Testis (tissue), 3 donors: ENCODE results near the gene MAGEA8. TPM values are rescaled to one million over a fixed set of nuclear protein-coding genes. Genes with fewer than 3 reads are reported as not detected.
"Not testable (repeated sequence)": the region's sequence is repeated elsewhere in the genome, so short reads cannot be mapped to it uniquely, and the experiment has no call there.

Experiments used
- DNase-seq: peaks from one replicate; pipeline ENCODE4 v3.0.0-alpha.2; 2019
- H3K27ac ChIP-seq, 2 donors: fragments of 200-600 bp; sonication (generic); one replicate each; pipeline ENCODE4 v1.5.1; 2019
- H3K27me3 ChIP-seq: fragments of 200-600 bp; sonication (generic); one replicate; pipeline ENCODE4 v1.5.1; 2019
- H3K36me3 ChIP-seq: fragments of 200-600 bp; sonication (generic); one replicate; pipeline ENCODE4 v1.5.1; 2017; ENCODE audit warnings: low read depth; ENCODE audit errors: missing control alignments
- H3K4me1 ChIP-seq: fragments of 200-600 bp; sonication (generic); one replicate; pipeline ENCODE4 v1.5.1; 2019
- H3K4me3 ChIP-seq, 2 donors: fragments of 200-600 bp; sonication (generic); one replicate each; pipeline ENCODE4 v1.5.1; 2017 to 2019
- H3K9me3 ChIP-seq: fragments of 200-600 bp; sonication (generic); one replicate; pipeline ENCODE4 v1.5.1; 2017
- WGBS, 2 donors: methylation state at CpG; one replicate each; pipeline ENCODE4 v1.1.5; 2018; 5-methylcytosine and 5-hydroxymethylcytosine counted together
- intact Hi-C: fragments of 100-400 bp; cut with DNase I; formaldehyde crosslinking; loops from one replicate; pipeline ENCODE4 v1.15.1; 2023; ENCODE audit warnings: low total_unique reads
- polyA plus RNA-seq: library from polyadenylated mRNA; stranded (reverse); fragments of 350-450 nt; fragmentation: Illumina TruSeq; extraction: RNeasy Lipid Tissue Mini Kit (QIAGEN cat#74804); gene quantifications from one replicate; pipeline ENCODE4 v1.2.3, GENCODE V29; 2014; ENCODE audit warnings: low read depth, low replicate concordance; ENCODE audit not compliant: insufficient read depth
- total RNA-seq, 2 donors: library from RNA; depleted of rRNA; stranded (reverse); fragments of >200 nt; gene quantifications; one replicate each; pipeline ENCODE4 v1.2.3, GENCODE V29; 2016

The MAGEA8 gene
- total and polyA plus RNA-seq, 3 donors from 2014 or later = 1.1 to 2.9 (median 2.0) TPM

DNA sequence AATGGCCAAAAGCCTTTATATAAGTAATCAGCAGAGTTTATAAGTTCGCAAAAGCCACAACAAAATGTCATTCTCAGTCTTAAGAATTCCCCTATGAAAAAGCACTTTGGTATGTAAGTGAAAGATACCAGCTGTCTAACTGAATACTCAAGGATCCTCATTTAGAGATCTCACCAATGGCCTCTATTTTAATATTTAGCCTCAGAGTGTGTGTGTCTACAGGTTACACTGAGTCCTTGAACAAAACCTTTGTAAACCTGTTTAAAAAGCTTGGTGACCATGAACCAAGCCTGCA lies 46.9 kb downstream of the MAGEA8 start:
- DNase-seq, H3K27me3 ChIP-seq, intact Hi-C loops, H3K36me3 ChIP-seq, H3K27ac ChIP-seq, H3K4me3 ChIP-seq, H3K4me1 ChIP-seq, H3K9me3 ChIP-seq: not testable (repeated sequence)
- no CpG with 5 or more reads among the region's 1 CpG for WGBS, 2 donors

DNA sequence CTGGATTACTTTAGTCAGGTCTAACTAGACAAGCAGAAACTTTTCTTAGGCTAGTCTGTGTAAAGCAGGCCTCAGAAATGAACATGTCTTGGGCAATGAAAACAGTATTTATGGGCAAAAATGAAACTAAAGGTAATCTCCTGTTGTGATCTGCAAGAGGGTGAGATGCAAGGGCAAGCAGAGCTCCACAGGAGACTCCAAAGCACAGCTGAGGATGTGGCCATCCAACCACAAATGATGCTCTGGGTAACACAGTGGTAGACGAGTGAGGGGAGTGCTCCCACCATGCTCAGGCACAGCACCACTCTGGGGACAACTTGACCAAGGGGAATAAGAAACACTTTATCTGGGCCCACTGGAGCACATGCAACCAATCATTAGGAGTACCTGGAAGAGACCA lies 47.7 kb downstream of the MAGEA8 start:
- H3K9me3 ChIP-seq, H3K27me3 ChIP-seq, DNase-seq, H3K36me3 ChIP-seq, H3K4me3 ChIP-seq, H3K4me1 ChIP-seq, intact Hi-C loops, H3K27ac ChIP-seq: not testable (repeated sequence)
- no CpG with 5 or more reads among the region's 1 CpG for WGBS, 2 donors

DNA sequence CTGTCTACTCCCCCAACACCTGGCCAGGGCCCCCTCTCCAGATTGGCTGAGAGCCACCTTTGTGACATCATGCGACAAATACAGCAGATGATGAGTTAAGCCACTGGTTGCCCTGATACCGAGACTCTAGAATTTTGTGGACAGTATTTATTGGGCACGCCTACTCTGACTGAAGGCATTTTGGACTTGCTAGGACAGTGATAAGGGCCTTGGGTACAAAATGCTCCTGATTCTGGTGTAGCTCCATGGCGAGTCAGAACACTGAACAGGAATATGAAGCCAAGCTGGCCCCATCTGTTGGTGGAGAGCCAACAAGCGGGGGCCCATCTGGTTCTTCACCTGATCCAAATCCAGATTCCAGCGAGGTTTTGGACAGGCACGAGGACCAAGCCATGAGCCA lies 48.4 kb downstream of the MAGEA8 start, which contains the start of gene HSFX4:
TSS of gene HSFX4 (plus strand) at position 174 of the 400 bp plus-strand sequence. CDS start at position 246, 72 bp downstream.
- WGBS, 2 donors = no CpG with 5 or more reads among the region's 7 CpGs
- intact Hi-C loops = not testable (repeated sequence)

DNA sequence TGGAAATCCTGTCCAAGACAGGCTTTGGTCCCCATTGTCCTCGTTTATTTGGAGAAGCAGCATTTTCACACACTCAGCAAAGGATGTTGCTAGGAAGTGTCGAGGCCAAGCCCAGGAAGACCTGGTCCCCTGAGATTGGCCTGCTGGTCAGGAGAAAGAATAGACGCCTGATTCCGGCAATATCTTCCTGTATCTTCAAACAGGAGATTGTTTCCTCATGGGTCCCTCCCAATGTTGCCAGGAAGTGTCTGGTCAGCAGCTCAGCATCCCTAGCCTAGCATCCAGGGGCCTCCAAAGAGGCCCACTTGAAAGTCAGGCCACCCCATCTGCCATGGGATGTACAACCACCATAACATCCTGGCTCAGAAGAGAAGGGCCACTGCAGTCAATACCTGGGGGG lies 50.4 kb downstream of the MAGEA8 start:
- H3K36me3 ChIP-seq, H3K9me3 ChIP-seq, H3K27me3 ChIP-seq, H3K27ac ChIP-seq, intact Hi-C loops, DNase-seq, H3K4me3 ChIP-seq, H3K4me1 ChIP-seq: not testable (repeated sequence)
- no CpG with 5 or more reads among the region's 4 CpGs for WGBS, 2 donors

More for the DNA sequence above, 48.4 kb downstream of the MAGEA8 start, which contains the start of gene HSFX4:
- H3K4me1 ChIP-seq, H3K9me3 ChIP-seq, H3K27me3 ChIP-seq, H3K36me3 ChIP-seq, H3K27ac ChIP-seq, DNase-seq, H3K4me3 ChIP-seq: not testable (repeated sequence)

DNA sequence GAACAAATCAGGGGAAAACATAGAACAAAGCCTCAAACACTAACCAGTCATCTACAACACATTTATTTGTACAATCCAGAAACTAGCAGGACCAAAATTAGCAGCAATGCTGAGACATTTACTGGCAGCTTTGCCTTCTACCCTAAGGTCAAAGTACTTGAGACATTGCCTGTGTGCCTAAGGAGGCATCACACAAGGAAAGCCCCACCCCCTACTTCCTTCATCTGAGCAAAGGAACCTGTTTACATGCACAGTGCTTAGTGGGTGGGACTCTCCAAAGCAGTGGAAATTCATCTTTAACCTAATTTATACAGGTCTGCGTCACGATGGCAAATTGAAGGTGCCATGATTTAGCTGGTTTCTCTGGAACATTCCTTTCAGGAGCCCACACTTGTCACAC lies 51.2 kb downstream of the MAGEA8 start:
- H3K27ac ChIP-seq, H3K36me3 ChIP-seq, H3K27me3 ChIP-seq, intact Hi-C loops, DNase-seq, H3K4me3 ChIP-seq, H3K4me1 ChIP-seq, H3K9me3 ChIP-seq: not testable (repeated sequence)
- 100% methylated on average over 2 of the region's 2 CpGs; no CpG with 5 or more reads in 1 of the 2 donors for WGBS, 2 donors

DNA sequence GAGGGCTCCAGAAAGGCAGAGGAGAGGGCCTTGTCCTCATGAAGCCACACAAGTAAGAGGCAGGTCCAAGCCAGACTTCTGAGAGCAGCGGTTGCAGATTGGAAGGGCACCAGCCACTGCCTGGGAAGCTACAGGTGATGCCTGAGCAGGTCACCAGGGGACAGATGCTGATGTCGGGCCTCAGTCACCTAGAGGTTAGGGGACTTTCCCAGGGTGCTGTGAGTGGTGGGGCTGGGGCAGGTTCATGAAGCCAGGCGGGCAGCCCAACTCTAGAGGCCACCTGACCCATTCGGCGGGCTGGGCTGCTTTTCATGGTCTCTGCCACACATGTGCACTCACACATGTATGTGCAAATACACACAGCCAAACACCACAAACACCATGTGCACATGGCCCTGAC lies 52.0 kb downstream of the MAGEA8 start:
- H3K4me1 ChIP-seq, H3K36me3 ChIP-seq, H3K27ac ChIP-seq, H3K9me3 ChIP-seq, H3K27me3 ChIP-seq, H3K4me3 ChIP-seq, intact Hi-C loops, DNase-seq: not testable (repeated sequence)
- no CpG with 5 or more reads among the region's 5 CpGs for WGBS, 2 donors

DNA sequence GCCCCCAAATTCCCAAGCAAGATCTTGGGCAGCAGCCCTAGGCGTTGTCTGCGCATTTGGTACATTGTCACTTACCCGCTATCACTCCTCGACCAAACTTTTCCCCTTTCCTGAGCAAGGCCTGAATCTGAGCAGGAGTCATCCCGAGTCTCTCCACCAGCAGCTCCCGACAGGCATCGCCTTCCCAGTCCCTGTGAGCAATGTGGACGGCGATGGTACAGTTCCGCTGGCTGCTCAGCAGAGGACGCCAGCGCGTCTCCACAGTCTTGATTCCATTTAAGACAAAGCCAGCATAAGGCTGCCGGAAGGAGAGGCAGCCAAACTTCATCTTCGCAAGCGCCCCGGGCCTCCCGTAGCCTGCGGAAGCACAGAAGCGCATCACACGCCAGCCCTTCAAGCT lies 52.6 kb downstream of the MAGEA8 start:
- no CpG with 5 or more reads among the region's 21 CpGs for WGBS, 2 donors
- H3K27me3 ChIP-seq, H3K36me3 ChIP-seq, H3K27ac ChIP-seq, H3K4me3 ChIP-seq, H3K4me1 ChIP-seq, H3K9me3 ChIP-seq, intact Hi-C loops, DNase-seq: not testable (repeated sequence)

Other genes with a start within 250 kb of the MAGEA8 start
- gene TMEM185A, start 249.4 kb upstream of the MAGEA8 start, total RNA-seq = 10 to 100 TPM; 64.3 to 66.0 TPM
- gene TMEM185A, start 249.4 kb upstream of the MAGEA8 start, polyA plus RNA-seq = 48.7 TPM
- 1 to 10 TPM; 6.8 to 9.8 TPM for gene MAGEA11, start 169.1 kb upstream of the MAGEA8 start, total RNA-seq
- gene MAGEA11, start 169.1 kb upstream of the MAGEA8 start, polyA plus RNA-seq = 9.4 TPM
- 1 to 10 TPM; 4.0 to 9.8 TPM for gene HSFX1, start 107.1 kb upstream of the MAGEA8 start, total RNA-seq
- 1.3 TPM for gene HSFX1, start 107.1 kb upstream of the MAGEA8 start, polyA plus RNA-seq
- gene MAGEA9, start 99.3 kb upstream of the MAGEA8 start, total RNA-seq = not detected
- 6.4 TPM for gene MAGEA9, start 99.3 kb upstream of the MAGEA8 start, polyA plus RNA-seq
- gene HSFX4, start 48.4 kb downstream of the MAGEA8 start, total RNA-seq = 1 to 10 TPM; 2.4 to 6.0 TPM
- 9.7 TPM for gene HSFX4, start 48.4 kb downstream of the MAGEA8 start, polyA plus RNA-seq
- 10 to 100 TPM; 35.1 to 42.0 TPM for gene EOLA2, start 57.3 kb downstream of the MAGEA8 start, total RNA-seq
- gene EOLA2, start 57.3 kb downstream of the MAGEA8 start, polyA plus RNA-seq = 28.0 TPM